Type B pancreatic cell (in vitro differentiated cells): Measurements from ENCODE around the gene EXPH5. TPM values are rescaled to one million over a fixed set of nuclear protein-coding genes. Genes with fewer than 3 reads are reported as not detected.
A peak's percentile ranks its signal among the peaks of the same experiment; 100 is the strongest.

ENCODE experiments used
- DNase-seq: peaks from one replicate; pipeline ENCODE4 v3.0.0; 2021; ENCODE audit warnings: mixed read lengths; ENCODE audit not compliant: unreplicated experiment; ENCODE audit errors: extremely low spot score
- H3K27ac Mint-ChIP-seq: 2 replicates; pipeline ENCODE4 v1.8.0; 2021; ENCODE audit warnings: mild to moderate bottlenecking, mixed read lengths
- H3K27me3 Mint-ChIP-seq: 2 replicates; pipeline ENCODE4 v1.8.0; 2021; ENCODE audit warnings: mixed read lengths
- H3K36me3 Mint-ChIP-seq: 2 replicates; pipeline ENCODE4 v1.8.0; 2021; ENCODE audit warnings: mixed read lengths
- H3K4me1 Mint-ChIP-seq: one replicate; pipeline ENCODE4 v1.8.0; 2021; ENCODE audit warnings: mixed read lengths; ENCODE audit not compliant: unreplicated experiment
- H3K4me3 Mint-ChIP-seq: 2 replicates; pipeline ENCODE4 v1.8.0; 2021; ENCODE audit warnings: mild to moderate bottlenecking, mixed read lengths
- H3K9me3 Mint-ChIP-seq: 2 replicates; pipeline ENCODE4 v1.8.0; 2021; ENCODE audit warnings: mixed read lengths
- CTCF ChIP-seq: fragments of 200-600 bp; sonication (generic); conservative IDR thresholded peaks from 2 replicates; pipeline ENCODE4 v1.5.0; 2021; ENCODE audit warnings: antibody characterized with exemption, mild to moderate bottlenecking
- total RNA-seq: library from RNA; stranded (reverse); gene quantifications from 2 replicates; pipeline ENCODE4 v1.2.1, GENCODE V29; 2021; ENCODE audit warnings: low replicate concordance

EXPH5 gene
- total RNA-seq, 1 donor from 2014 or later: 15.2 TPM

DNA sequence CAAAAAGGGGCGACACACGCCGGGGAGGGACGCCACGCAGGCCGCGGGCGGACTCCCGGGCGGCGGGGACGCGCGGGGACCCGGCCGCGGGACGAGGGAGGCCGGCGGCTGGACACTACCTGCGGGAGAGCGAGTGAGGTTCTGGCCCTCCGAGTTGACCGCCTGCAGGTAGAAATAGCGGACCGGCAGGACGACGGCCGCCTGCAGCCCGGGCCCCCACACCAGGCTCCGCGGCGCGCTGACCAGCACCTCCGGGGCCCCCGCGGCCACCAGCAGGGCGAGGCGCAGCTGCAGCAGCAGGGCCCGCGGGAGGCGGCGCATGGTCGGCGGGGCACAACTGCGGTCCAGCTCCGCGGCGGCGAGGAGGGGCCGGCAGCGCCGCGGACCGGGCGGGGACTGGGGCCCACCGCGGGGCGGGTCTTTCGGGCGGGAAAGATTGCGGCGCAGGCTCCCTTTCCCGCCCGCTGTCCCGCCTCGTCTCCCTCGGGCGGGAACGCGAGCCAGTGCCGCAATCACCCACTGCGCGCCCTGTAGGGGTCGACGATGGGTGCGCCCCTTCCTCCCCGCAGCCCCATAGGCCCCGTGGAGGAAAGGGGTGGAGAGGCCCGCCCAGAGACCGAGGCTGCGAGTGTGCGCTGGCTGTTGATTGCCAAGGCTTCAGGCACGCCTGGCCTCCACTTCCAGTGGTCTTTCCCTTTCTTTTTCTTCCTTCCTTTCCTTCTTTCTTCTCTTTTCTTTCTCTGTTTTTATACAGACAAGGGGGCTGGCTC lies 95.3 kb downstream of the EXPH5 start, which contains the start of gene POGLUT3:
POGLUT3 (minus strand) TSS at position 339 of the 770 bp plus-strand sequence; CDS start at position 321, 18 bp downstream.
- Mint-ChIP-seq H3K4me3 (peak within 1 kb of the TSS; percentile 97), H3K27ac (peak within 1 kb of the TSS; percentile 98), H3K4me1 (peaks cover 43% of the 10 kb centered on the region), H3K36me3 (peaks cover 10% of the 10 kb centered on the region), H3K27me3 (peaks cover 4% of the 10 kb centered on the region), H3K9me3 (no peaks in the 10 kb centered on the region)
- DNase-seq: peak; percentile 77
- peak; percentile 31 for TF ChIP-seq CTCF

DNA sequence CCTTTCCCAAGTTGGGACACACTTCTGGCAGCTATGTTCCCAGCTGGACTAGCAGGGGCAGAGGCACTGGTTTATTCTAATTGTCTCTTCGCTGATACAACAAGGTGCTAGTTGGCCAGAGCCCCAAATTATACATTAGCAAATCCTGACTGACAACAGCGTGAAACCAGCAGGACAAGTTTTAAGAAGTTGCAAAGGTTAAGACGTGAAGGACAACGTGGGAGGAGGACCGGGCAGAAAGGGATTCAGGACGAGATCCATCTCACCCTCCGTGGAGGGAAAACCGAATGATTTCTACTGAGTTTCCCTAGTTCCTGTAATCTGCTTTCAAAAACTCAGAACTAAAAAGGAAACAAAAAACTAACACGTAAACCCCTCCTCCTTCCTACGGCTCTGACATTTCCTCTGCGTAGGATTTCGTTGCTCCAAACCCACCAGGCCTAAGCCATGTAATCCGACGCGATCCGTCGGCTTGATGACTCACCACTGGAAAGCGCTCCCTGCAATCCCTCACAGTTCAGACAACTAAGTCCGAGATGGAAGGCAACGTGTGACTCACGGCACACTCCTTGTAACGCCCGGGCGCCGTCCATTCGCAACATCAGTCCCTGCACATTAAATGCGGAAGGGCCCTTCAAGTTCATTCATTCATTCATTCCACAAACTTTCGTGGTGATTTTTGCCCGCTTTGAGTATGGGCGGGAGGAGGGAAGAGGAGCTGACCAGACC lies 96.1 kb downstream of the EXPH5 start:
- Mint-ChIP-seq H3K27me3 (peaks cover 4% of the 10 kb centered on the region), H3K36me3 (peaks cover 10% of the 10 kb centered on the region), H3K9me3 (no peaks in the 10 kb centered on the region), H3K4me3 (peak overlapping the region; percentile 97), H3K4me1 (peaks cover 43% of the 10 kb centered on the region), H3K27ac (peak overlapping the region; percentile 98)
- DNase-seq: peak; percentile 77
- no peak for TF ChIP-seq CTCF

DNA sequence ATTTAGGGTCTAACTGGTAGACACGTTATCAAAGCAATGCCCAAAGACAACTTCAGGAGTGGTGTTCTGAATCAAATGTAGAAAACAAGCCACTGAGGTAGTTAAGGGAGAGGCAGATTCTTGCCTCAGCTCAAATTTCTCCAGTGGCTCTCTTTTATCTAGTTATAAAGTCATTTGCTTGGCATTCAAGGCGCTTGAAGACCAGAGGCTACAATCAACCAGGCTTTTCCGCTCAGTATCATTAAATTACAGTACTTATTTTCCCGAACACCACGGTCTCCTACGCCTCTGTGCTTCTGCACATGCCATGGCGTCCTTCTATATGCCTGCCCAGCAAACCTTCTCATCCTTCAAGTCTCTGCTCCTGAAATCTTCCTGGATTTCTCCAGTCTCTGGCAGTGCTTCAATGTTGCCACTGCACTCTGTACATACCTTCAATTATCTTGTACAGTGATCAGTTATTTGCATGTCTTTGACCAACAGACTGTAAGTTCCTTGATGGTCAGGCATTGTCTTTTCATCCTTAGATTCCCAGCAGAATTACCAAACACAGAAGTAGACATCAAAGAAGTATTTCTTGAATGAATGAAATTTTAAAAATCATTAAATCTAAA lies 96.8 kb downstream of the EXPH5 start:
- DNase-seq: no peak
- peak overlapping the region; percentile 97 for H3K4me3 Mint-ChIP-seq
- peak overlapping the region; percentile 98 for H3K27ac Mint-ChIP-seq
- H3K9me3 Mint-ChIP-seq: no peaks in the 10 kb centered on the region
- peaks cover 13% of the 10 kb centered on the region for H3K36me3 Mint-ChIP-seq
- peaks cover 4% of the 10 kb centered on the region for H3K27me3 Mint-ChIP-seq
- H3K4me1 Mint-ChIP-seq: peaks cover 46% of the 10 kb centered on the region
- TF ChIP-seq CTCF: no peak

DNA sequence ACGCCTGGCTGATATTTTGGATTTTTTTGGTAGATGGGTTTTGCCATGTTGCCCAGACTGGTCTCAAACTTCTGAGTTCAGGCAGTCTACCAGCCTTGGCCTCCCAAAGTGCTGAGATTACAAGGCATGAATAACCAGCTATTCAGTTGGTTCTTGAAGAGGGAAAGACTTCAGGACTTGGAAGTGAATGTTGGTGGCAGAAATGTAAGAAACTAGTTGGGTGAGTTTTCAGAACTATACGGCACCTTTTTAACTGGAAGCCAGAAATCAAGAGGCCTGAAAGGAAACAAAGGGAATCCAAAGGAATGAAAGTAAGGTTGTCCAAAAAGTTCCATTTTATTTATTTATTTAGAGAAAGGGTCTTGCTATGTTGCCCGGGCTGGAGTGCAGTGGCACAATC lies 98.2 kb downstream of the EXPH5 start:
- peaks cover 14% of the 10 kb centered on the region for H3K36me3 Mint-ChIP-seq
- peak overlapping the region; percentile 28 for H3K4me3 Mint-ChIP-seq
- H3K27me3 Mint-ChIP-seq: peaks cover 4% of the 10 kb centered on the region
- DNase-seq: no peak
- TF ChIP-seq CTCF: no peak
- peak overlapping the region; percentile 28 for H3K27ac Mint-ChIP-seq
- H3K4me1 Mint-ChIP-seq: peaks cover 35% of the 10 kb centered on the region
- H3K9me3 Mint-ChIP-seq: no peaks in the 10 kb centered on the region

DNA sequence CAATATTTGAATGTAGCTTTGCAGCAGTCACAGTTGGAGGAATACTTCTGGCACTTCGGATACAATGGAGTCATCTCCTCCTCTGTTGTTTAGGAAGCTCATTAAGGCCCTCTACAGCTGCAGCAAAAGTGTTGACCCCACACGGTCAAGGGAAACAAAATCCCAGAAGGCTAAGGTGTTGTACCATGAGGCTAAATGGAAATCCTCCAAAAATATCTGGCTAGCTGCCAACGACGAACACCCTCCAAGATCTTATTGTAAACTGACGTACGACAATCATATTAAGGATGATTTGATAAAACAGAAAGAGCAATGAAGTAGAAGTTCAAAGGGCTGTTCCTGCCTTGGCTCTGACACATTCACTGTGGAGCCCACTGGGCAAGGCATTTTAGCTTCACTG lies 99.4 kb downstream of the EXPH5 start:
- DNase-seq: no peak
- Mint-ChIP-seq H3K9me3 (no peaks in the 10 kb centered on the region), H3K4me3 (no peak overlapping the region), H3K4me1 (peaks cover 30% of the 10 kb centered on the region), H3K36me3 (peaks cover 14% of the 10 kb centered on the region), H3K27me3 (peaks cover 4% of the 10 kb centered on the region), H3K27ac (no peak overlapping the region)
- TF ChIP-seq CTCF: no peak
